T1000 (cell line): ENCODE measurements around the gene TNNI2.
"Not testable (repeated sequence)": the region's sequence is repeated elsewhere in the genome, so short reads cannot be mapped to it uniquely, and the experiment has no call there.

Experiments used
- DNase-seq: peaks from one replicate; lab custom pipeline; 2025; ENCODE audit warnings: mixed read lengths; lab: John Stamatoyannopoulos, UW

TNNI2 gene

DNA sequence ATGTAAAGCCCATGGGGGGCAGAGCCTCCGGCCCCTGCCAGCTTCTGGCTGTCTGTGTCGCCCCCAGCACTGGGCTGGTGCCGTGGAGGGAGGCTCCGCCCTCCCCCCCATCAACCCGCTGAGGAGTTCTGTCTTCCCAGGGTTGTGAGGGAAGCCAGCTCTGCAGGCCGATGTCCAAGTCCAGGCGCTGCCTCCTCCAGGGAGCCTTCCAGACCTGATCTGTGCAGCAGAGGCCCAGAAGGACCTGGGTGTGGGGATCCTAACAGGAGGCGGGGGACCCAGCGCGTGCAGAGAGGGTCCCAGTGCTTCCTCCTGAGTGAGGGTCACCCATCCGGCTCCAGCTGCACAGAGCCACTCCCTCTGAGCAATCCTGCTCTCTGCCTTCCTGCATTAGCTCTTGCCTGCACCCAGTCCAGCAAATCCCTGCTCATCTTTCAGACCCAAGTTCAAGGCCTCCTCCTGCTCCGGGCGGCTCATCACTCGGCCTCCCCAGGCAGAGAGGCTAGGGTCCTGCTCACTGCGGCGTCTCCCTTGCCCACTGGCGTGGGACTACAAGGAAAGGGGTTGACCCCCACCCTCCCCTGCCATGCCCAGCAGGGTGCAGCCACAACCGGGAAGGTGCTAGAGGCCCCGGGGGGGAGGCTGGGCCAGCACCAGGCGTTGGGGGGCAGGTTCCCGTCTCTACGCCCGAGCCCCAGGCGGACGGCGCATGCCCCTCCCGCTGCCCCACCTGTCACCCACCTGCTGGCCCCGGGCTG, 36.5 kb downstream of the TNNI2 start:
- DNase-seq, result no peak

DNA sequence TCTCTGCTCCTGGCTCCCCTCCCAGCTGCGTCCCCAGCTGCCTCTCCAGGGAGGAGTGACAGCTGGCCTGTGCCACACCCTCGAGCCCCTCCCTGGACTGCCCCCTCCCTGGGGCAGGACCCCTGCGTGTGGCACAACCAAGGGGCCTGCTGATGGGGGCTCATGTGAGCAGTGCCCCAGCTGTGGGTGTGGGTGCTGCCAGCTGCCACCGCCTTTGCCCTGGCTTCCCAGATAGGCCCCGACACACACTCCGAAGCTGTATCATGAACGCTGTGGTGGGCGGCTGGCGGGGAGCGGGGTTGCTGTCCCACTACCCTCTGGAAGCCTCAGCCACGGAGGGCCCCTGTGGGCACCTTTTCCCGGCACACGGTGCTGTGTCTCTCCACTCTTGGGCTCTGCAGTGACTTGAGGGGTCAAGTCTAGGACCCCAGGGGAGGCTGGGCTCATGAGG, 37.1 kb downstream of the TNNI2 start:
- DNase-seq, result not testable (repeated sequence)

DNA sequence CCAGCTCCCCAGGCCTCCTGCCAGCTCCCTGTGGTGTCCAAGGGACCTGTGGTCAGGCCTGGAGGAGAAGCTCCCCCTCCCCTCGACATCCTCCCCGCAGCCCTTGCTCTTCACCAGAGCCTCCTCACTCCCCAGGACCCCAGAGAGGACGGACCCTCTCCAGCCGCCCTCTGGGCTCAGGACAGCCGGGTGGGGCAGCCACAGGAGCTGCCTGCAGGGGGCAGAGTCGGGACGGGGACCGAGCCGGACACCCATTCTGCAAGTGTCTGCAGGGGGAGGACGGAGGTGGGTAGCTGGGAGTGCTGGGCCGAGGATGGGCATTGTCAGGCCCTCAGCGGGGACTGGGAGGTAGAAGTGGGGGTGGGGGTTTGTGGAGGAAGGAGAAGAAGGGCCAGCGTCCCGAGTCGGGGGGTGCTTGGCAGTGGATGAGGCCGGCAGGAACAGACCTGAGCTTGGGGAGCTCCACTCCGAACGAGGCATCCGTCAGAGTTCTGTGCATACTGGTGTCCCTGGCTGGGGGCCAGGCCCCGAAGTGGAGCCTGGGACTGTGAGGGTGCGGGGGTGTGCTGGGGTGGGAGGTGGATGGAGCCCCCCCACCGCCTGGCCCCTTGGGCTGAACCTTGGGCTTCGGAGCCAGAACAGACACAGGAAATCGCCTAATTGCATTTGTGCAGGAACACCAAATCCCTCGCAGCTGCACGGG, 37.7 kb downstream of the TNNI2 start:
- no peak for DNase-seq

DNA sequence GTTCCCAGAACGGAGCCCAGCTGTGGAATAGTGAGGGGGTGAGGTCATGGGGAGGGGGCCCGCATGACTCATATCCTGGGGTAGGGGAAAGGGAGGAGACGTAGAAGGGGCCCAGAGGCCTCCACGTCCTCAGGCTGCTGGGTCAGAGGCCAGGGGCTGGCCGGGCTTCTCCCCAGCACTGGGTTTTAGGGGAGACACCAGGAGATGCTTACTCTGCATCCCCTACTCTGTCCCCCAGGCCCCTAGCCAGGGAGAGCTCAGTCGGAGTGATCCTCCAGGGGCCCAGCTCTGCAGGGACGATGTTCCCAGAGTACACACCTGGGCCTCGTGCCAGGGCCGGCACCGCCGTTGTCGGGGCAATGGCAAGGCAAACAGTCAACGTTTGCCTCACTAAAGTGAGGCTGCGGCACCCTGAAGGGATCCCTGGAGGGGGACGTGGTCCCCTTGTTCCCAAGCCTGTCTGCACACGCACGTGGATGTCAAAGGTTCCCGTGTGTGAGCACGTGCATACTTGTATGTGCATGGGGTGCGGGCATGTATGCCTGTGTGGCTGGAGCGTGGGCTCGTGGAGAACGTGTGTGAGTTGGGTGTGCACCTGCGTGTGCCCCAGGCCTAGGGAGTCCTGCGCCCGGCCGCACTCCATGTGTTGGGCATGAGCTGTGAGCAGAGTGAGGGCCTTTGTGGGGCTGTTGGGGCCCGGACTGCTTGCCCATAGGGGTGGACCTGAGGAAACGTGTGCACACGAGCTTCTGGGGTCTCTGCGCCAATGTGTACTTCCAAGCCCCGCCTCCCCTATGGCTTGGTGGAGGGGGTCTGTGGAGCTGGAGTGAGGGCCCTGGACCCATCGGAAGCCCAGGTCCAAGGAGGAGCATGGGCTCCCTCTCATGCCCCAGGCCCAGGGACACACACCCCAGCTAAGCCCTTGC, 38.7 kb downstream of the TNNI2 start:
- DNase-seq, result no peak

DNA sequence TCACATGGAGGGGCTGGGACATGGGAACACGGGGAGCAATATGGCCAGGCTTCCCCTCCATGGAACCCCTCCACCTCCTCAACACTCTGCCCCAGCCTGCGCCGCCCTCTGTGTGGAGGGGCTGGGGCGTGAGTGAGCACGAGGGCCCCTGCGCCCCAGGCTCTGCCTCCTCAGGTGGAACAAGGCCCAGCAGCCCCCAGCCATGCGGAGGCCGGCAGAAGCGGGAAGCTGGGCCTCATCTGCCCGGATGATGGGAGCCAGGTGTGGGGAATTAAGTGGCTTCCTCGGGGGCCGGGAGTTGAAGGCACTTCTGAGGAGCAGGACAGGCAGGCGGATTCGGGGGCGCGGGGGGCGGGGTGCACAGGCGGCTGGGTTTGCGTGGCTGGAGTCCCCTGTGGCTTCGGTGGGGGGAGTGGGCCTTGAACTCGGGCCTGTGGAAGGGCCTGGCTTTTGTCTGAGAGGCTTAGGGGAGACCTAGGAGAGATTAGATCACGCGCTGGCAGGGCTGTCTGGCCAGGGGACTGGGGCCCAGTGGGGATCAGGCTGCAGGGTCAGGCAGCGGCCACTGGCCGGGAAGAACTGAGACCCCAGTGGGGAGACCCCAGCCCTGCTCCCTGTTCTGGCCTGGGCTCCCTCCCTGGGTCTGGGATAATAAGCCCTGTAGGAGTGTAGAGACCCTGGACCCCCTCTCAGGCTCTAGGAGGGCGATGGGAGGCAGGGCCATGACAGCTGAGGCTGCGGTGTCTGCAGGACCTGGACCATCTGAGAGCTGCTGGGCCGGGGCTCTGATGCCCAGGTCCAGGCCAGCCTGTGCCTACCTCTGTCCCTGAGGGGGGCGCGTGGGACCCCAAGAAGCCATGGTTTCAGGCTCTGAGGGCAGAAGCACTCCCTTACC, 39.6 kb downstream of the TNNI2 start:
- DNase-seq, result no peak

DNA sequence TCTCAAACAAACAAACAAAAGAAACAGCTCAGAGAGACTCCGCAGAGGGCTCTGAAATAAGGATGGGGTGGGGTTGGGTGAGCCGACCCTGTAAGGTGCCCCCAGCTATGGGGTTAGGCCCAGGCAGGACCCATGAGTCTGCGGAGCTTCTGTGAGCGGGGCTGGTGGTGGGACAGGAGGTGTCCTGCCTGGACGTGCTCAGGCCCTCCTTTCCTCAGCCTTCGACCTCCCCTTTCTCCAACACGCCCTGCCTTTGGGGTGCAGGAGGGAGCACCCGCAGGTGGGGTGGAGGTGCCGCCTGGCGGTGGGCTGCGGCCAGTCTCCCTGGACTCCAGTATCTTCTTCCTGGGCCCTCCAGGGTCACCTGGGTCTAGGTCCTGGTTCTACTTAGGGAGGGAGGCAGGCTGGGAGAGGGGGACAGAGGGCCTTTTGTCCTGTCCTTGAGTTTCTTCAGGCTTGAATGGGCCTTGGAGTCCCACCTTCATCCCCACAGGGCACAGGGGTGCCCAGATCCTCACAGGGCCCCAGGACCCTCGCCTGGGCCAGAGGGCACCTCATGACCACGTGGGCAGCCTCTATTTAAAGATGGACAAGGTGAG, 40.7 kb downstream of the TNNI2 start:
- DNase-seq, result no peak

DNA sequence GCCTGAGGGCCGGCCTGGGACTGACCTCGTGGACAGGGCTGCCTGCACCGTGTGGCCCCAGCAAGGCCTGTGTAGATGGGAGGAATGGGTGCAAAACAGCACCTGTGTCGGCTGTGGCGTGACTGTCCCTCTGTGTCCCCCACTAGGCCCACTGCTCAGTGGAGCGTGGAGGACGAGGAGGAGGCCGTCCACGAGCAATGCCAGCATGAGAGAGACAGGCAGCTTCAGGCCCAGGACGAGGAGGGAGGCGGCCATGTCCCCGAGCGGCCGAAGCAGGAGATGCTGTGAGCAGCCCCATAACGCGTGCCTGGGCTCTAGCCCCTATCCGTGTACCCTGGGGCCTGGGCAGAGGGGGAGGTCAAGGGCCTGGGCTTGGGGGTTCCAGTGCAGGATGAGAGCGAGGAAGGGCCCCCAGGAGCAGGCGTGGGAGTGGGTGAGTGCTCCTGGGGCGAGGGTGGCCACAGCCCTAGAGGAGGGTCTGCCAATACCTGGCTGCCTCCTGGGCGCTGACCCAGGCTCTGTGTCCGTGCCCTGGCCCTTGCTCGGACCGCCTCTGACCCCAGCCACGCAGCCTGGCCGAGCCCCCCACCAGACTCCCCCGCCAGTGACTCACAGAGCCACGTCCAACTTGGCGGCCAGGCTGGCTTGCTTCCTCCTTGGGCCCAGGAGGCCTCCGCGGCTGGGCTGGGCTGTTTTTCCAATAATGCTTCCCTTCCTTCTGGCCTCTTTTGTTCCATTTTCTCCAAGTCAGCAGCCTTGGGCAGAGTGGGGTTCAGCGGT, 41.4 kb downstream of the TNNI2 start:
- DNase-seq, result no peak

DNA sequence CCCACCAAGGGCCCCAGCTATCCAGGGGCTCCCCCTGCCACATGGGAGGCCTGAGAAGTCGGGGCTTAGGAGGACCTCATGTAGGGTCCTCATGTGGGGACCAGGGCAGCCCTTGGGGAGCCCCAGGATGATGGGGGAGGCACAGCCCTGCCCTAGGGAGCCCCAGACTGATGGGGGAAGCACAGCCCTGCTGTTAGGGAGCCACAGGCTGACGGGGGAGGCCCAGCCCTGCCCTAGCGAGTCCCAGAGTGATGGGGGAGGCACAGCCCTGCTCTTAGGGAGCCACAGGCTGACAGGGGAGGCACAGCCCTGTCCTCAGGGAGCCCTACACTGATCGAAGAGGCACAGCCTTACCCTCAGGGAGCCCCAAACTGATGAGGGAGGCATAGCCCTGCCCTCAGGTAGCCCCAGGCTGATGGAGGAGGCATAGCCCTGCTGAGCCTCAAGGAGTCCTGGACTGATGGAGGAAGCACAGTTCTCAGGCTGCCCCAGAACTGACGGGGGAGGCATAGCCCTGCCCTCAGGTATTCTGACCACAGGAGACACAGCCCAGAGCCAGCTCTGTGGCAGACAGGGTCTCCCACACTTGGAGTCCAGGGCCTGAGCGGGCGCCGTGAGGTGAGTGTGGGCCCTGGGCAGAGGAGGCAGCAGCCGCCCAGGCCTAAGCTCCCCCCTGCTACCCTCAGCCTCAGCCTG, 42.1 kb downstream of the TNNI2 start:
- no peak for DNase-seq

DNA sequence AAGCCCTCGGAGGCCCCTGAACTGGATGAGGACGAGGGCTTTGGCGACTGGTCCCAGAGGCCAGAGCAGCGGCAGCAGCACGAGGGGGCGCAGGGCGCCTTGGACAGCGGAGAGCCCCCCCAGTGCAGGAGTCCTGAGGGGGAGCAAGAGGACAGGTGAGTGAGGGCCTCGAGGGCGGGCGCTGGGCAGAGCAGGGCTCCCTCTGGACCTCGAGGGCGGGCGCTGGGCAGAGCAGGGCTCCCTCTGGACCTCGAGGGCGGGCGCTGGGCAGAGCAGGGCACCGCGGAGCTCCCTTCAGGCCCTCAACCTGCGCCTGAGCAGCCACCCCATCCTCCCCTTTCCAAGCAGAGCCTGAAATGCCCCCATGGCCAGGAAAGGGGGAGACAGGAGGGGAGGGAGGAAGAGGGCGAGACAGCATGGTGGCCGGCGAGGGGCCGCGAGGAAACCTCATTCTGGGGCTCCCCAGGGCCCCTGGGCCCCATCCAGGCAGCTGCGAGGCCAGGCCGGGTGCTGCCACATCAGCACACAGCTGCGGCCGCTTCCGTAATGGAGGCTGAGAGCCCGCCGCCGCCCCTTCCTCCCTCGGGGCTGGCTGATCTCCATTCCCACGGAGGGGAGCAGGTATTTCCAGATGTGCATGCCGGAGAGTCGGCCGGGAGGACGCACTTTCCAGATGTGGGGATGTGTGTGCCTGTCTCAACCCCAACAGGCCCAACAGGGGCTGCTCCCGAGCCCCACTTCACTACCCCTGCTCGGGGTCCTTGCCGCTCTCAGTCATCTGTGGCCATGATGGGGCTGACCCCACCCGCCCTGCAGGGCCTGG, 42.9 kb downstream of the TNNI2 start:
- DNase-seq, result no peak

DNA sequence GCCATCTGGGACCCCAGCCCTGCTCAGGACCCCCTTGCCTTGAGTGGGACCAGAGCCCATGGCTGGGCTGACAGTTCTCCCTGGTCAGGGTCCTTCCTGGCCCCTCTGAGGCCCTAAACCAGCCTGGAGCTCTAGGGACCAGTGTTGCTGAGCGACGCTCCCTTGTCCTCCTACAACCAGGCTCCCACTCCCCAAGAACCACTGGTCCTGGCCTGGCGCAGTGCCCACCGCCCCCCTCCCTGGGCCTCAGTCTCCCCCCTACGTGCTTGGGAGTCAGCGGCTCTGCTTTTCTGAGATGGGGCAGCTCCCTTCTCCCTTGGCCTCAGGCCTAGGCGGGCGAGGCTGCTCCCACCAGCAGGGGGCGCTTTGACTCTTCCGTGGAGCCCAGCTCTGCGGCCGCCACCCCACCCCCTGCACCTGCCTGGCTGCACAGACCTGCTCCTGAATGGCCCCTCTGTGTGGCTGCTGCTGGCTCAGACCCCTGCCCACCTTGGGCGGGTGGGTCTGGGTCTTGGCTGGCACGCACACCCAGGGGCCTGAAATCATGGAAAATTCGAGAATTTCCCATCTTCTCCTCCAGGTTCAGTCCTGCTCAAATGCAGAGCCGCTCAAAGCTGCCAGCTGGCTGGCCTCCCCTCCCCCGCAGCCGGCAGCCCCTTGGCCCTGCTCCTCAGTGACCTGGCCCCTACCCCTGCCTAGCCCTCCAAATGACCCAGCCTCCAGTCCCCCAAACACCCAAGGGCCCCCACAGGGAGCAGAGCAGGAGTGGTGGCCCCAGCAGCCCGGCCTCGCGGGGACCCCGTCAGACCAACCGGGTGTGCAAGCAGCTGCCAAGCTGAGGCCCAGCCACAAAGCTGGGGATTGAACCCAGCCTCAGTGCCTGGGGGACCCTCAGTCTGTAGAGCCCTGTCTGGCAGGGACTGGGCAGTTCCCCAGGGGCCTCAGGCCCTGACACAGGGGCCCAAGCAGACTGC, 43.8 kb downstream of the TNNI2 start:
- no peak for DNase-seq

DNA sequence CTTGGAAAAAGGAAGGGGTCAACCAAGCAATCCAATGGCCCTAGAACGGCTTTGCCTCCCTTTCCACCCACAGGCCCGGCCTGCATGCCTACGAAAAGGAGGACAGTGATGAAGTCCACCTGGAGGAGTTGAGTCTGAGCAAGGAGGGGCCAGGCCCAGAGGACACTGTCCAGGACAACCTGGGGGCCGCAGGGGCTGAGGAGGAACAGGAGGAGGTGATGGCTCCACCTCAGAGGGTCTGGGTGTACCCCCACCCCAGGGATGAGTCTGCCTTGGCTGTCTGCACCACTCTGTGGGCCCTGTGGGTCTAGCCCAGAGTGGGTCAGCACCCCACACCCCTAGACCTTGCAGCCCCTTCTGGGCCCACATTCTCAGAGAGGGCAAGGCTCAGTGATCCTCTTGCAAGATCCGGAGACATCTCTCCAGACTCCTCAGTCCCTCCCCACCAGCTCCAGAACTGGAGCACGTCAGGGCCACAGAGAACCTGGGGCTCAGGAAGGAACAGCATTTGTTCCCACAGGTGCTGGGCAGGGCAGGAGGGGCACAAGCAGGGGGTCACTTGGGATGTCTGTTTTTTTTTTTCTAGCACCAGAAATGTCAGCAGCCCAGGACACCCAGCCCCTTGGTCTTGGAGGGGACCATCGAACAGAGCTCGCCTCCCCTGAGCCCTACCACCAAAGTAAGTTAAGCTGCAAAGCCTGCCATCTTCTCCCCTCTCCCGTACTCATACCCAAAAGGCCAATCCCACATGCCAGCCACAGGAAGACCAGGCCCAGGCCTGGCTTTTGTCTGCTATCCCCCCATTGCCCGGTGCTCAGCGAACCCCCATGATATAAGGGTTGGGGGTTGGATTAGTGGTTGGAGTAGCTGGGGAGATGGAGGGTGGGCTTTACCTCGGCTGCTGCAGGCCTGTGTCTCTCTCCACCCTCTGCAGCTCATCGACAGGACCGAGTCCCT, 44.8 kb downstream of the TNNI2 start:
- DNase-seq, result no peak

DNA sequence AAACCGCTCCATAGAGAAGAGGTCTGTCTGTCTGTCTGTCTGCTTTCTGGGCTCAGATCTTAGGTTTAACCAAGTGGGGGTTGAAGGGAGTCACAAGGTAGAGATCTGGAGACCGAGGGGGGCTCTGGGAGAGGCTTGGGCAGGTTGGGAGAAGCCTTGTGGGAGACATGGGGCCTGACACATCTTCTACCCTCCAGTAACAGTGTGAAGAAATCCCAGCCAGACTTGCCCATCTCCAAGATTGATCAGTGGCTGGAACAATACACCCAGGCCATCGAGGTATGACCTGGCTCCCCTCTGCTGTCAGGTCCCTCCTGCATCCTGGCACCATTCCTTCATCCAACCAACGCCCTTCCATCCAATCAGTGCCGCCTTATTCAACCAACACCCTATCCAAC, 45.5 kb downstream of the TNNI2 start:
- no peak for DNase-seq

DNA sequence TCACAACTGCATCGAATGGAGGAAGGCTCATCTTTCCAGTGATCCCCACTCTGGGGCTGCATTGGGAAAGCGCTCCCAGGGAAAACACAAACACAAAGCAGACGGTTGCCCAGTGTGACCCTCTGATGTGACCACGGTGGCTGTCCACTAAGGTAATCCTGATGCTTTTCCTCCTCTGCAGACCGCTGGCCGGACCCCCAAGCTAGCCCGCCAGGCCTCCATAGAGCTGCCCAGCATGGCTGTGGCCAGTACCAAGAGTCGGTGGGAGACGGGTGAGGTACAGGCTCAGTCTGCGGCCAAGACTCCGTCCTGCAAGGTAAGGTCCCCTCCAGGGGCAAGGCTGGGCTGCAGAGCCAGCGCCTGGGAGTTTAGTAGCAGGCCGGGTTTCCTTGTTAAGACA, 47.8 kb downstream of the TNNI2 start:
- not testable (repeated sequence) for DNase-seq

DNA sequence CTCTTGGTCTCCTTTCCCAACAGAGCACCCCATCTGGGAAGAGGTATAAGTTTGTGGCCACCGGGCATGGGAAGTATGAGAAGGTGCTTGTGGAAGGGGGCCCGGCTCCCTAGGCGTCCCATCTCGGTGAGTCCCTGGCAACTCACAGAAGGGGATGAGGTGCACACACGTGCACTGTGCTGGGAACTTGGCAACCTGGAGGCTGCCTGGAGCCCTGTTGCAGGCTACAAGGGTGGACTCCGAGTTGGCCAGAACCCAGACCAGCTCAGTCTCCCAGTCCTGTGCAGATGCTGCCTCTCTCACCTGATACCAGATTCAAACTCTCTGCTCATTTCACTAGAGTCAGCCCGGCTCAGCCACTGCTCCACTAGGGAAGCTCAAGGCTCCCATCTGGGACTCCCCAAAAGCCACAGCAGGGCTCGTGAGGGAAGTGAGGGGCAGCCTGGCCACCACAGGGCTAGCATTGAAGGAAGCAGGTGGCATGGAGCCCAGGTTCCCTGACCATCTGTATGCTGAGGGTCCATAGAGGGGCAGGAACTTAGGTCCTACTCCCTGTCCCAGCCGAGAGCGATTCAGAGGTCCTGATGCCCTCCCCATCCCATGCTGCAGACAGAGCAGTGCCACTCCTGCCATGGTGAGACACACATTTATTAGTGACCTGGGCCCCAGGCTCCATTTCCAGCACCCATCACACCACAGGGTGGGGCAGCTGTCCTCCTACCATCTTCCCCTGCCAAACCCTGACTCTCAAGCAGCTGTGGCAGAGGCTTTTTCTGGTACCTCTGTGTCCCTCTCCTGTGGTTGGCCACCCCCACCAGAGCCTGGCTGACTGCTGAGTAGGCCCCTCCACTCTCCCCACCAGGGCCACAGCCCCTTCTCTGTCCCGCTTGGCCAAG, 48.9 kb downstream of the TNNI2 start:
- no peak for DNase-seq

DNA sequence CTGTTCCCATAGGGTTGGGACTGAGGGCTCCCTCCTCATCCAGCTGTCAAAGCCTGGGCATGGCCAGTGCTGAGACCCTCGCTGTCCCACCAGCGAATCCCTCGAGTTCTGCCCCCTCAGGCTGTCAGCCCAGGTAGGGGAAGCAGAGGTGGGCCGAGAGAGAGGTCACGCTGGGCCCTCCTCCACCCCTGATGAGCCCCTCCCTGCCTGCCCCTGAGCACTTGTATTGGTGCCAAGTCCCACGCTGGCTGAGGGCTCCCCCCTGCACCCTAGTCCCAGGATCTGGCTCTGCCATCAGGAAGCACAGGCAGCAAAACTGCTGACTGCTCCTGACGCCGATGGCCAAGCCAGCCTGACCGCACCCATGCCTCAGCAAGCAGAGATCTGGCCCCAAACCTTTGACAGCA, 49.6 kb downstream of the TNNI2 start:
- DNase-seq, result no peak
